Ascending aorta (tissue), 2 donors: ENCODE results near the gene VWC2L. TPM values are rescaled to one million over a fixed set of nuclear protein-coding genes. Genes with fewer than 3 reads are reported as not detected.

ENCODE experiments used
- DNase-seq, 2 donors: peaks; one replicate each; pipeline ENCODE4 v3.0.0-alpha.2; 2019; ENCODE audit warnings: low spot score in 2 of 2
- H3K27ac ChIP-seq, 2 donors: fragments of 200-600 bp; sonication (generic); one replicate each; pipeline ENCODE4 v1.5.1; 2016 to 2017; ENCODE audit warnings: mild to moderate bottlenecking in 1 of 2
- H3K27me3 ChIP-seq: fragments of 200-600 bp; sonication (generic); one replicate; pipeline ENCODE4 v1.5.1; 2017
- H3K36me3 ChIP-seq, 2 donors: fragments of 200-600 bp; sonication (generic); one replicate each; pipeline ENCODE4 v1.5.1; 2016
- H3K4me1 ChIP-seq, 2 donors: fragments of 200-600 bp; sonication (generic); one replicate each; pipeline ENCODE4 v1.5.1; 2016 to 2017; ENCODE audit warnings: mild to moderate bottlenecking in 1 of 2
- H3K4me3 ChIP-seq, 2 donors: fragments of 200-600 bp; sonication (generic); one replicate each; pipeline ENCODE4 v1.5.1; 2016 to 2017; ENCODE audit warnings: mild to moderate bottlenecking in 1 of 2
- H3K9me3 ChIP-seq, 2 donors: fragments of 200-600 bp; sonication (generic); one replicate each; pipeline ENCODE4 v1.5.1; 2016
- CTCF ChIP-seq, 3 experiments: fragments of 200-600 bp in 2 of 3; fragments of 450-650 bp in 1 of 3; sonication (generic) in 2 of 3; IDR thresholded peaks; one replicate each; pipeline ENCODE4 v1.5.1; 2016 to 2019; ENCODE audit warnings: antibody characterized with exemption in 3 of 3, mild to moderate bottlenecking in 1 of 3, moderate library complexity in 1 of 3
- intact Hi-C: fragments of 100-400 bp; cut with DNase I; formaldehyde crosslinking; loops from one replicate; pipeline ENCODE4 v1.15.1; 2023
- total RNA-seq: library from RNA; depleted of rRNA; stranded (reverse); fragments of >200 nt; gene quantifications from one replicate; pipeline ENCODE4 v1.1.0, GENCODE V29; 2016

Gene VWC2L
- total RNA-seq, 1 donor from 2014 or later: not detected

GRCh38 chr2:214611015-214611414 lies 200.2 kb downstream of the VWC2L start:
- Histone ChIP-seq H3K27me3 (no peaks in the 10 kb centered on the region), H3K27ac (no peak overlapping the region), H3K4me3 (no peak overlapping the region), H3K4me1 (no peaks in the 10 kb centered on the region), H3K9me3 (peaks cover 0 to 4% of the 10 kb centered on the region in 2 donors), H3K36me3 (no peaks in the 10 kb centered on the region)
- no peak for DNase-seq
- intact Hi-C loops: no loop called here
- no peak for TF ChIP-seq CTCF (IDR thresholded peaks at IDR 0.05)

- Histone ChIP-seq H3K36me3 (no peaks in the 10 kb centered on the region), H3K27ac (no peak overlapping the region), H3K4me1 (no peaks in the 10 kb centered on the region), H3K9me3 (no peaks in the 10 kb centered on the region), H3K27me3 (no peaks in the 10 kb centered on the region), H3K4me3 (no peak overlapping the region)
- intact Hi-C loops: no loop called here
- DNase-seq: no peak
- no peak for TF ChIP-seq CTCF (IDR thresholded peaks at IDR 0.05)
Observed at GRCh38 chr2:214624166-214624760, 213.4 kb downstream of the VWC2L start.

- intact Hi-C loops: no loop called here
- H3K9me3 ChIP-seq: no peaks in the 10 kb centered on the region
Observed at GRCh38 chr2:214628091-214628490, 217.2 kb downstream of the VWC2L start.

More at GRCh38 chr2:214628091-214628490, 217.2 kb downstream of the VWC2L start:
- no peak for TF ChIP-seq CTCF (IDR thresholded peaks at IDR 0.05)
- H3K4me3 ChIP-seq: no peak overlapping the region
- H3K36me3 ChIP-seq: no peaks in the 10 kb centered on the region
- H3K4me1 ChIP-seq: no peaks in the 10 kb centered on the region
- no peak for DNase-seq
- H3K27ac ChIP-seq: no peak overlapping the region
- H3K27me3 ChIP-seq: no peaks in the 10 kb centered on the region
